ENCODE data around the gene TTLL5.
A peak's percentile ranks its signal among the peaks of the same experiment; 100 is the strongest.
"Not testable (repeated sequence)": the region's sequence is repeated elsewhere in the genome, so short reads cannot be mapped to it uniquely, and the experiment has no call there.

Gene TTLL5

GRCh38 chr14:75648066-75648838 is 12.8 kb upstream of the TTLL5 start:
- no peak for DNase-seq (ENCODE audit: low read depth in 2 of 2, low spot score in 1 of 2)

GRCh38 chr14:75649337-75649736 is 11.7 kb upstream of the TTLL5 start:
- DNase-seq (ENCODE audit: low read depth in 2 of 2, low spot score in 1 of 2): no peak

DNA sequence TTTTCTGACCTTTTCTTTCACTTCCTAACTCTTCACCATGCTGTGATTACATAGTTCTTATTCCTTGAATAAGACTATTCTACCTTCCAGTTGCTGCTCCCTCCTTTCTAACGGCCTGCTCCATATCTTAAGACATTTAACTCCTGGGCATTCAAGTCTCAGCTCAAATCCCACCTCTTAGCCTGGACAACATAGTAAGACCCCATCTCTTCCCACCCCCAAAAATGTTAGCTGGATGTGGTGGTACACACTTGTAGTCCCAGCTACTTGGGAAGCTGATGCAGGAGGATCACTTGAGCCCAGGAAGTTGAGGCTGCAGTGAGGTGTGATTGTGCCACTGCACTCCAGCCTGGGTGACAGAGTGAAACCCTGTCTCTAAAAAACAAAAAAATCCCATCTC is 11.3 kb upstream of the TTLL5 start:
- DNase-seq (ENCODE audit: low read depth in 2 of 2, low spot score in 1 of 2): no peak

DNA sequence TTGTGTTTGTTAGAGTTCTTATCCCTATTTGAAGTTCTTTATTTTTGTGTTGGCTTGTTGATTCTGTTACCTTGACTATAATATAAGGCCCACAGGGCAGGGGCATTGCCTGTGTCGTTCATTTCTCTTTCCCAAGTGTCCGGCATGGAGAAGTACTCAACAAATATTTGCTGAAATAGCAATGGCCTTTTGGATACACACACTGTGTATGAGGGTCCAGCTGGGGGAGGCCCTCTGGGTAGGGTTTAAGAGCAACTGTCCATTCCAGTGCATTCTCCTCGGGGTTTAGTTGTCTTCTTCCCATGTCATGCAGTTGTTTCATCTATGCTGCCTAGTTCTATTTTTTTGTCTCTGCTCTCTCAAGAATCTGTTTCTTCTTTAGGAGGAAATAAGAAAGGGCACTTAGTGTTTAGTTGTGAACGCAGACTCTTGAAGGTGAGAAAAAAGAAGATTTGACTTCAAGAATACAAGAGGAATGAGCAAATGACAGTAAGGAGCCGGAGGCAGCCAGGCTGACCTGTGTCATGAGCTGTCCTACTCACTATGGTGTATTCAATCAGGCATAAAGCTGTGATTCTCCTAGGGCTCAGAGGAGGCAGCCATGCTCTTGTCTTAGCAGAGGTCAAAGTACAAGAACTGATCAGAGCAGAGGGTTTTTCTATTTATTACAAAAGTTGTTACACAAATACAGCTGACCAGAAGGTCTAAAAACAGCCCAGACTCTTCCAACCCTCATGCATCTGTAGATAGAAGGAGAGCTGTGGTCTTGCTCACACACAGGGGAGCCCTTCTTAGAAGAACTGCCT is 10.6 kb upstream of the TTLL5 start:
- no peak for DNase-seq (ENCODE audit: low read depth in 2 of 2, low spot score in 1 of 2)

DNA sequence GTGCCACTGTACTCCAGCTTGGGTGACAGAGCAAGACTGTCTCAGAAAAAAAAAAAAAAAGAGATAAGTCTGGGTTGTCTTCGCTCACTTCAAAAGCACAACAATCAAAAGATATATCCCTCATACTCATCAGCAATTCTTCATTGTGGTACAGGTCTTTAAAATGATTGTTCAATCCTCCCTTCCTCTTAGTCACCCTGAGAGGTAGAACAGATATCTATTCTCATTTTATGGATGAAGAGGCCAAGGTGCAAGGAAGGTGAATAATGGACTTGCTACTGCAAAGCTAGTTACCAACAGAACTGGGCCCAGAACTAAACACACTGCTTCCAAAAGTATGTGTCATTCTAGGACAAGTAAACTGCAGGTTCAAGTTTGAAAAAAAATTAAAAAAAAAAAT is 7.5 kb upstream of the TTLL5 start:
- no peak for DNase-seq (ENCODE audit: low read depth in 2 of 2, low spot score in 1 of 2)

DNA sequence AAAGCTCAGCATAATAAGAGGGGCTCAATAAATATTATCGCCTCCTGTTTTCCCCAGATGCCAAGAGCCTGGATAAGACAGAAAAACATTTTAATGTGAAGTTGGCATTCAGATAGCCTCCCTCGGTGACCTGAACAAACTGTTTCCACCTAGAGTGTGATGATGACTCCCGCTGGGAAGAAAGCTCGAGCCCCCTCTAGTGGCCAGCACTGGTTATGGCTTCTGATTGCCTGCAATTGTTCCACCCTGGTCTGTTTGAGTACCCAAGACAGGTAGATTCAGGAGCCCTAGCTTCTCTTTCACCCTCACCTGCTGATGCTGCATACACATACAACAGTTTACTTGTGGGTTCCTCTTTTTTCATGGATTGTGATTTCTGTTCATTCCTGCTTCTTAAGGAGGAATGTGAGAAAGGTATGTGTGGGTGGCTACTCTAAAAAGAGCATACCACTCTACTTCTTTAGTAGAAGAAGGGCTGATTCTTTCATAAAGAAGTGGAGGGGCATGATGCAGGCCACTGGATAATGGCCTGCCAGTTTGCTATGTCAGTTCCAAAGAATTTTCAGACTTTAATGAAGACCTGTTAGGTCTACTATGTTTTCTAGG is 6.8 kb upstream of the TTLL5 start:
- peak; percentile 65 to 68 for DNase-seq (ENCODE audit: low read depth in 2 of 2, low spot score in 1 of 2)

- no peak for DNase-seq (ENCODE audit: low read depth in 2 of 2, low spot score in 1 of 2)
Measured at GRCh38 chr14:75655235-75655634, 5.8 kb upstream of the TTLL5 start.

GRCh38 chr14:75657331-75657730 is 3.7 kb upstream of the TTLL5 start:
- DNase-seq (ENCODE audit: low read depth in 2 of 2, low spot score in 1 of 2): no peak

GRCh38 chr14:75658957-75659356 is 2.1 kb upstream of the TTLL5 start:
- DNase-seq (ENCODE audit: low read depth in 2 of 2, low spot score in 1 of 2): no peak

DNA sequence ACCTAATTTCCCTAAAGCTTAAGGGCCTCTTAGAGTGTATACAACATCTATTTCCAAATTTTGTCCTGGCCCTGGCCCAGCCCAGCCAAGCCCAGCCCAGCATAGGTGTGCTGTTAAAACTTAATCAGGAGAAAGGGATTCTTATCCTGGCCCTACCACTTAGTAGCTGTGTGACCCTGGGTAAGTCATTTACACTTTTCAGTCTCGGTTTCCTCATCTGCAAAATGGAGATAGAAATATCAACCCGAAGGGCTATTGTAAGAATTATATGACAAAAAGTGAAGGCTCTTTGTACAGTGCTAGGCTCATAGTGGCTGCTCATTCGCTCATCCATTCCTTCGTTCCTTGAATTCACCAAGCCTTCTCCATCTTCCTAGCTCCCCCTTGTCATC is 812 bp upstream of the TTLL5 start:
- no peak for DNase-seq (ENCODE audit: low read depth in 2 of 2, low spot score in 1 of 2)

GRCh38 chr14:75661499-75661814 is 411 bp downstream of the TTLL5 start:
- DNase-seq (ENCODE audit: low read depth in 2 of 2, low spot score in 1 of 2): no peak

DNA sequence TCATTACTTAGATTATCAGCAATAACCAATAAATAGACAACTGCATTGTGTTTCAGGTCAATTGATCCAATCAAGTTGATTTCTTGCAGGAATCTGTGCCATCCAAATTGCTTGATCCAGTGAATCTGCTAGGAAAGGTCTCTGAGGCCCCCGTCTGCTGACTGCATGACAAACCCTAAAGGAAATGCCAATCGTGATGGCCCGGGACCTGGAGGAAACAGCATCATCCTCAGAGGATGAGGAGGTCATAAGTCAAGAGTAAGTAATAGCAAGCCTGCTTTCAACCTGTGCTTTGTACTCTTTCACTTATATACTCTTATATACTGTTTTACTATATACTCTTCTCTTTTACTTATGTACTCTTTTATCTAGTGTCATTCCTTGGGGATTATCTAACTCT is 1.9 kb downstream of the TTLL5 start:
- DNase-seq (ENCODE audit: low read depth in 2 of 2, low spot score in 1 of 2): no peak

GRCh38 chr14:75667099-75667765 is 6.2 kb downstream of the TTLL5 start:
- no peak for DNase-seq (ENCODE audit: low read depth in 2 of 2, low spot score in 1 of 2)

- no peak for DNase-seq (ENCODE audit: low read depth in 2 of 2, low spot score in 1 of 2)
Measured at GRCh38 chr14:75672605-75673192, 11.7 kb downstream of the TTLL5 start.

GRCh38 chr14:75673345-75674035 is 12.4 kb downstream of the TTLL5 start:
- DNase-seq (ENCODE audit: low read depth in 2 of 2, low spot score in 1 of 2): no peak

DNA sequence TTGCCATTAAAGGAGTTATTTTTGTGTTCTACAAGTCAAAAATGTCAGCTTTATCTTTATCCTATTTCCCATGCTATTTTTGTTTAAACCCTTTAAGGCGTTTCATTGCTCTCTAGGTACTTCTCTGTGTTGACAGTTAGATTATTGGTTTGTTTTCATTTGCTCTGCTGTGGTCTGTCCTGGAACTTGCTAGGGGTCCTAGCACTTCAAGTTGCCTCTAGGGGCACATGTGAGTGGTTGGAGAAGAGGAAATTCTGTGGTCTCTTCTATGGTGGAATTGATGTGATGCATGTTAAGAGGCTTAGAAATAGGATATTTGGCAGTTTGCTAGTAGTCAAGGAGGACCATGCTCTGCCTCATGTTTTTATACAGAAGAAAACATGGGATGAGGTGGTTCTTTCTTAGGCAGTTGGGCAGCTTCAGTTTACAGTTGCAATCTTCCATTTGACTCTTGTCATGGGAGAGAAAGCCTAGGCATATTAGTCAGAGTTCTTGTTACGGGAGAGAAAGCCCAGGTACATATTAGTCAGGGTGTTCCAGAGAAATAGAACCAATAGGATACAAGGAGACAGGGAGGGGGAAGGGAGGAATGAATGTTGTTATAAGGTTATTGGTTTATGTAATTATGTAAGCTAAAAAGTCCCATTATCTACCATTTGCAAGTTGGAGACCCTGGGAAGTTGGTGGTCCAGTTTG is 14.4 kb downstream of the TTLL5 start:
- no peak for DNase-seq (ENCODE audit: low read depth in 2 of 2, low spot score in 1 of 2)

- DNase-seq (ENCODE audit: low read depth in 2 of 2, low spot score in 1 of 2): no peak
Measured at GRCh38 chr14:75685910-75686309, 24.9 kb downstream of the TTLL5 start.

DNA sequence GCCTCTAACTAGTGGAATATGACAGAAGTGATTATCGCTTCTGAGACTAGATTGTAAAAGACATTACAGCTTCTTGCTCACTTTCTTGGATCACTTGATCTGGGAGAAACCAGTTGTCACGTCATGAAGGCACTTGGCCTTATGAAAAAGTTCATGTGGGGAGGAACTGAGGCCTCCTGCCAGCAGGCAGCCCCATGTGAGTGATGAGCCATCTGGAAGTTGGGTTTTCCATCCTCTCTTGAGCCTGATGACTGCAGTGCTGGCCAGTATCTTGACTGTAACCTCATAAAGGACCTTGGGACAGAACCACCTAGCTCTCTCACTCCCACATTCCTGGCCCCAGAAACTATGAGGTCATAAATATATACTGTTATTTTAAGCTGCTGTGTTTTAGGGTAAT is 28.0 kb downstream of the TTLL5 start:
- no peak for DNase-seq (ENCODE audit: low read depth in 2 of 2, low spot score in 1 of 2)

- no peak for DNase-seq (ENCODE audit: low read depth in 2 of 2, low spot score in 1 of 2)
Measured at GRCh38 chr14:75690010-75690409, 29.0 kb downstream of the TTLL5 start.

DNA sequence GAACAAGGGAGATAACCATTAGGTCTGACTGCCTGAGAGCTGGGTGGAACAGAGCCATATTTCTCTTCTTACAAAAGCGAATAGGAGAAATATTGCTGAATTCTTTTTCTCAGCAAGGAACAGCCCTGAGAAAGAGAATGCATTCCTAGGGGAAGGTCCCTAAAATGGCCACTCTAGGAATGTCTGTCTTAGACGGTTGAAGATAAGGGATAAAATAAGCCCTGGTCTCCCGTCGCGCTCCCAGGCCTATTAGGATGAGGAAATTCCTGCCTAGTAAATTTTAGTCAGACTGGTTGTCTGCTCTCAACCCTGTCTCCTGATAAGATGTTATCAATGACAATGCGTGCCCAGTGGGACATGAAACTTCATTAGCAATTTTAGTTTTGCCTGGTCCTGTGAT is 34.0 kb downstream of the TTLL5 start:
- DNase-seq (ENCODE audit: low read depth in 2 of 2, low spot score in 1 of 2): not testable (repeated sequence)

Measured in stimulated activated CD8-positive, alpha-beta memory T cell treated with anti-CD3 and anti-CD28 coated beads, Interleukin-4, amount 100 ng/mL, for 1 hour (primary cell).